Thoracic aorta (tissue), 2 donors: ENCODE results near the gene CNTNAP1. TPM values are rescaled to one million over a fixed set of nuclear protein-coding genes. Genes with fewer than 3 reads are reported as not detected.

ENCODE experiments used
- ATAC-seq: fragments of 150-250 bp; one replicate; pipeline ENCODE4 v1.8.0; 2017; ENCODE audit warnings: low read depth; ENCODE audit not compliant: insufficient number of reproducible peaks, low FRiP score
- DNase-seq: peaks from one replicate; pipeline ENCODE4 v3.0.0-alpha.2; 2020; ENCODE audit warnings: low spot score
- H3K27ac ChIP-seq, 2 donors: fragments of 200-600 bp; sonication (generic); 1 replicate in 1 of 2; 2 replicates in 1 of 2; pipeline ENCODE4 v1.5.1; 2016; ENCODE audit warnings: mild to moderate bottlenecking in 2 of 2, moderate library complexity in 2 of 2
- H3K27me3 ChIP-seq: fragments of 200-600 bp; sonication (generic); replicated peaks from 2 replicates; pipeline ENCODE4 v1.6.0; 2016; ENCODE audit warnings: mild to moderate bottlenecking; ENCODE audit not compliant: insufficient read depth
- H3K36me3 ChIP-seq: fragments of 200-600 bp; sonication (generic); one replicate; pipeline ENCODE4 v1.5.1; 2016
- H3K4me1 ChIP-seq, 2 donors: fragments of 200-600 bp; sonication (generic); 1 replicate in 1 of 2; 2 replicates in 1 of 2; pipeline versions ENCODE4 v1.5.1 to v1.6.0; 2016; ENCODE audit warnings: low read depth in 2 of 2, mild to moderate bottlenecking in 1 of 2; ENCODE audit not compliant: control insufficient read depth in 1 of 2
- H3K4me3 ChIP-seq: fragments of 200-600 bp; sonication (generic); 2 replicates; pipeline ENCODE4 v1.5.1; 2016; ENCODE audit warnings: mild to moderate bottlenecking
- H3K9me3 ChIP-seq: fragments of 200-600 bp; sonication (generic); 2 replicates; pipeline ENCODE4 v1.5.1; 2016
- CTCF ChIP-seq: fragments of 200-600 bp; sonication (generic); IDR thresholded peaks from one replicate; pipeline ENCODE4 v1.5.1; 2019; ENCODE audit warnings: antibody characterized with exemption
- total RNA-seq, 2 donors: library from RNA; depleted of rRNA; stranded (reverse); fragments of >200 nt; gene quantifications; one replicate each; pipeline versions ENCODE4 v1.1.0 to v1.2.3, GENCODE V29; 2016

Gene CNTNAP1
- total RNA-seq, 2 donors from 2014 or later = 9.1 to 19.6 TPM

- no peaks in the 10 kb centered on the region for H3K27me3 ChIP-seq
- peaks cover 32 to 48% of the 10 kb centered on the region in 2 donors for H3K4me1 ChIP-seq
- no peak for TF ChIP-seq CTCF
- ATAC-seq (no peak), DNase-seq (no peak)
- H3K27ac ChIP-seq = peak overlapping the region; percentile 52 to 61
- H3K9me3 ChIP-seq = no peaks in the 10 kb centered on the region
- peak overlapping the region; percentile 71 for H3K4me3 ChIP-seq
- H3K36me3 ChIP-seq = peaks cover 4% of the 10 kb centered on the region
Observed at GRCh38 chr17:42682722-42683403, 532 bp downstream of the CNTNAP1 start.

DNA sequence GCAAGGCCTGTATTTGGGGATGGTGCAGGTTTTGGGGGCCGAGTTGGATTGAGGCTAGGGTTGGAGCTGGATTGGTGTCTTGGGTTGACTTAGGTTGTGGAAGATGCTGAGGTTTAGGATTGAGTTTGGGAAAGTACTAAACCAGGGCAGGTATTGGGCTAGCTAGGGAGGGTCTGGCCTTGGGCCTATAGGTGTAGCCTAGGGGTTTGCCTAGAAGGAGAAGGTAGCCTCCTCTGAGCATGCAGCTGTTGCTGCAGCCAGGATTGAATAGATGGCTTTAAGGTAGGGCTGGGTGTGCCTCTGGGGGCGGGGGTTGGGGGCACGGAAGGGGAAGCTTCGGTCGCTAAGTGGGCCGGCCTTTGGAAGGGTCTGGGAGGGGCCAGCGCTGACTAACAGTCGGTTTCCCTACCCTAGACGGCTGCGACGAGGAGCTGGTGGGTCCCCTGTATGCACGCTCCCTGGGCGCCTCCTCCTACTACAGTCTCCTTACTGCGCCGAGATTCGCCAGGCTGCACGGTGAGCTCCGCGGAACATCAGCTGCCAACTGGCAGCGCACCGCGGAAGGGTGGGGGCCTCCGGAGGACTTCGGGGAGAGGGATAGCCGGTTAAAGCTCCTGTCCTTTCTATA lies 1.2 kb downstream of the CNTNAP1 start:
- Histone ChIP-seq H3K36me3 (peaks cover 4% of the 10 kb centered on the region), H3K9me3 (no peaks in the 10 kb centered on the region), H3K4me3 (peak overlapping the region; percentile 71), H3K27me3 (no peaks in the 10 kb centered on the region), H3K27ac (no peak overlapping the region), H3K4me1 (peaks cover 30 to 46% of the 10 kb centered on the region in 2 donors)
- no peak for TF ChIP-seq CTCF
- no peak for ATAC-seq
- DNase-seq = no peak

DNA sequence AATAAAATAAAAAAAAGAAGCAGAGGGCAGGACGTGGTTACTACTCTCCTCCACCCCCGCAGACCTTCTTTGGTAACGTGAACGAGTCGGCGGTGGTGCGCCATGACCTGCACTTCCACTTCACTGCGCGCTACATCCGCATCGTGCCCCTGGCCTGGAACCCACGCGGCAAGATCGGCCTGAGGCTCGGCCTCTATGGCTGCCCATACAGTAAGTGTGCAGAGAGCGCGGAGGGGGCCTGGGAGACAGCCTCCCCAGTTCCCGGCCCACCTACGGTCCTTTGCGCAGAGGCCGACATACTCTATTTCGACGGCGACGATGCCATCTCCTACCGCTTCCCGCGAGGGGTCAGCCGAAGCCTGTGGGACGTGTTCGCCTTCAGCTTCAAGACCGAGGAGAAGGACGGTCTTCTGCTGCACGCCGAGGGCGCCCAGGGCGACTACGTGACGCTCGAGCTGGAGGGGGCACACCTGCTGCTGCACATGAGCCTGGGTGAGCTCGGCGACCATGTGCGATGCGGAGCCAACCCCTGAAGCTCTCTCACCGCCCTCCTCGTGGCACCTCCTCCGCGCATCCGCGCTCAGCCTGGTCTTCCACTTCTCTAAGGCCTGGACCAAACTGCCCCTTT lies 2.7 kb downstream of the CNTNAP1 start:
- Histone ChIP-seq H3K4me1 (peaks cover 18 to 32% of the 10 kb centered on the region in 2 donors), H3K27ac (no peak overlapping the region), H3K27me3 (no peaks in the 10 kb centered on the region), H3K4me3 (no peak overlapping the region), H3K36me3 (peaks cover 4% of the 10 kb centered on the region), H3K9me3 (no peaks in the 10 kb centered on the region)
- ATAC-seq (no peak), DNase-seq (no peak)
- TF ChIP-seq CTCF = no peak

- no peak for ATAC-seq
- no peaks in the 10 kb centered on the region for H3K9me3 ChIP-seq
- DNase-seq = no peak
- H3K4me3 ChIP-seq = no peak overlapping the region
- peaks cover 4% of the 10 kb centered on the region for H3K36me3 ChIP-seq
- H3K4me1 ChIP-seq = peaks cover 10 to 24% of the 10 kb centered on the region in 2 donors
- no peak for TF ChIP-seq CTCF
- H3K27ac ChIP-seq = no peak overlapping the region
- H3K27me3 ChIP-seq = no peaks in the 10 kb centered on the region
Observed at GRCh38 chr17:42685831-42686230, 3.5 kb downstream of the CNTNAP1 start.

GRCh38 chr17:42686520-42687128 lies 4.3 kb downstream of the CNTNAP1 start:
- Histone ChIP-seq H3K9me3 (no peaks in the 10 kb centered on the region), H3K27me3 (no peaks in the 10 kb centered on the region), H3K36me3 (peaks cover 7% of the 10 kb centered on the region), H3K27ac (no peak overlapping the region), H3K4me3 (no peak overlapping the region), H3K4me1 (peaks cover 6 to 18% of the 10 kb centered on the region in 2 donors)
- no peak for ATAC-seq
- TF ChIP-seq CTCF = no peak
- no peak for DNase-seq
